ENCODE measurements around the gene PDZD4.

PDZD4 gene

DNA sequence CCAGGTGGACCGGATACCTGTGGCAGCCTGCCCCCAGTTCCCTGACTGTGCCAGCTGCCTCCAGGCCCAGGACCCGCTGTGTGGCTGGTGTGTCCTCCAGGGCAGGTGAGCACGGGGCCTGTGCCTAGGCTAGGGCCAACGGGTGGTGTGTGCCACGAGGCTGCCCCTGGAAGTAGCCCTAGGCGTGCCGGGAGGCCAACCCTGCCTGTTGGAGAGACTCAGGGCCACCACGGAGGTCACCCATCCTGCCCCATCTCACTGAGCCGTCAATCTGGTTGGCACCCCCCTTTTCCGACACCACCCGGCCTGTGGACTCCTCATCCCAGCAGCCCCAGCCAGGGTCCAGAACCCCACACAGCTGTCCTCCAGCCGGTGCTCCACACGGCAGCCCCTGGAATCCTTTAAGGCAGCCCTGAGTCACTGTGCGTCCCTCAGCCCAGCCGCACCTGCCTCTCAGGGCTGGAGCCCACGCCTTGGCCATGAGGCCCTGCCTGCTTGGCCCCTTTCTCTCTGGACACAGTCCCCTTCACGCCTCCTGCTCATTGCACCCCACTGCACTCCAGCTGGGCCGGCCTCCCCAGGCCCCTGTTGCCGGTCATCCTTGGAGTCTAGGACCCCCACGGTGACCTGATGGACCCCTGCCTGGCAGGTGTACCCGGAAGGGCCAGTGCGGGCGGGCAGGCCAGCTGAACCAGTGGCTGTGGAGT is 61.0 kb downstream of the PDZD4 start:
- DNase-seq: no peak

- DNase-seq: no peak
Measured at GRCh38 chrX:153768311-153769157, 61.8 kb downstream of the PDZD4 start.

- DNase-seq: no peak
Measured at GRCh38 chrX:153767674-153768055, 62.7 kb downstream of the PDZD4 start.

- no peak for DNase-seq
Measured at GRCh38 chrX:153766871-153767673, 63.3 kb downstream of the PDZD4 start.

DNA sequence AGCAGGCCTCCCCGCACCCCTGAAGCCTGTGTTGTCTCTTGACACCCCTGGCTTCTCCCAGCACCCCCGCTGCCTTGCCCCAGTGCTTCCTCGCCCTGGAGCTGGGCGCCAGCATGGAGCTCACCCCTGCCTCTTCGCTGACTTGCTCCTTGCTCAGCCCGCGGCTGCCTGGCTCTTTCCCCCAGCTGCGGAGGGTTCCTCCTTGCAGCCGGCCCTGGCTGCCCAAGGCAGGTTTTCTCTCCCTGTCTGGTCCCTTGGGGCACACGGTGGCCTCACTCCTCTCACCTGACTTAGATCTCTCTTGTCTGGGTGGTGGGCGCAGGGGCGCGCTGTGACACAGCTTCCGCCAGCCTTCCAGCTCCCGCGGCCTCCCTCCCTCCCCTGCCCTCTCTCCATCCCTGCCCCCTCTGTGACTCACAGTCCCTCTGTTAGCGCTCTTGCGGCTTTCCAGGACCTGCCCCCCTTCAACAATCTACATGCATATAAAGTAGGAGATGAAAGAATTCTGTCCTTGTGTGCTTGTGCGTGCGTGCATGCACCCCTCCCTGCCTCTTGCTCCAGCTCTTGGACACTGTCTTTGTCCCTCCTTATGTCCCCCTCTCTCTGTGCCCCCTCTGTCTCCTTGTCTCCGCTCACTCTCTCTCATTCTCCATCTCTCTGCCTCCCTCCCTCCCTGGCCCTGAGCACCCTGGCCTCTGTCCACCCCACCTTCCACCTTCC is 64.1 kb downstream of the PDZD4 start:
- DNase-seq: no peak

GRCh38 chrX:153765138-153766079 is 64.9 kb downstream of the PDZD4 start:
- DNase-seq: no peak

- no peak for DNase-seq
Measured at GRCh38 chrX:153764786-153765137, 65.6 kb downstream of the PDZD4 start.

- DNase-seq: peak; percentile 70
Measured at GRCh38 chrX:153763989-153764755, 66.2 kb downstream of the PDZD4 start, which contains the start of gene PLXNB3. TSS of gene PLXNB3 (plus strand) at chrX:153764249. CDS start at chrX:153765536, 1,287 bp downstream.

- DNase-seq: no peak
Measured at GRCh38 chrX:153763298-153763932, 66.9 kb downstream of the PDZD4 start.

DNA sequence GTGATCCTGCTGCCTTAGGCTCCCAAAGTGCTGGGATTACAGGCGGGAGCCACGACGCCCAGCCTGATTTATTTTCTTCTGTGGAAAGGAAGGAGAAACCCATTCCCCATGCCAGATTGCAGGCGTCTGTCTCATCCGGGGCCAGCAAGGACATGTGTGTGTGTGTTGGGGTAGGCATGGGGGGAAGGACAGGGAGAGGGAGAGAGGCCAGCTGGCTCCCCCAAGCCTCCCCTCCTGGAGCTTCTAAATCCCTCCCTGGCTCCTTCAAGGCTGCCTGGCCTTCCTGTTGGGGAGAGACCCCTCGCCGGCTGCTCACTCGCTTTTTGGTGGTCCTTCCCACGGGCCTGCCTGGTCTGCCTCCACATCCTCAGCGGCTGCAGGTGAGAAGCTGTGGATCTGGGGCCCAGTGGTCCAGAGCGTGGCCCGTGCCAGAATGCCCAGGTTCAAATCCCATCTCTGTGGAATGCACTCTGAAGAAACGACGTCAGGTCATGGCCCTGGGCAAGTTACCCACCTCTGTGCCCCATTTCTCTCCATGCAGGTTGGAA is 67.6 kb downstream of the PDZD4 start:
- DNase-seq: no peak

GRCh38 chrX:153761863-153762262 is 68.5 kb downstream of the PDZD4 start:
- DNase-seq: no peak

- no peak for DNase-seq
Measured at GRCh38 chrX:153755136-153755535, 75.2 kb downstream of the PDZD4 start.
